GM18861 (cell line): ENCODE data around the gene EGFR.
"Not testable (repeated sequence)": the region's sequence is repeated elsewhere in the genome, so short reads cannot be mapped to it uniquely, and the experiment has no call there.

Source experiments
- ATAC-seq: cut with Tn5 transposase; IDR thresholded peaks from one replicate; pipeline ENCODE4 v1.9.1; 2021; ENCODE audit not compliant: unreplicated experiment

Gene EGFR

GRCh38 chr7:55164527-55164926 is 145.7 kb downstream of the EGFR start:
- no peak for ATAC-seq

GRCh38 chr7:55165176-55165861 is 146.5 kb downstream of the EGFR start:
- no peak for ATAC-seq

- ATAC-seq, result not testable (repeated sequence)
Measured at GRCh38 chr7:55167296-55167695, 148.5 kb downstream of the EGFR start.

GRCh38 chr7:55170335-55171069 is 151.7 kb downstream of the EGFR start:
- no peak for ATAC-seq

GRCh38 chr7:55171157-55171556 is 152.3 kb downstream of the EGFR start:
- no peak for ATAC-seq

- ATAC-seq, result no peak
Measured at GRCh38 chr7:55172161-55172560, 153.3 kb downstream of the EGFR start.

- no peak for ATAC-seq
Measured at GRCh38 chr7:55172881-55173609, 154.2 kb downstream of the EGFR start.

GRCh38 chr7:55173671-55174070 is 154.9 kb downstream of the EGFR start:
- no peak for ATAC-seq

- no peak for ATAC-seq
Measured at GRCh38 chr7:55174456-55174855, 155.6 kb downstream of the EGFR start.

- ATAC-seq, result no peak
Measured at GRCh38 chr7:55174856-55175255, 156.0 kb downstream of the EGFR start.

- ATAC-seq, result no peak
Measured at GRCh38 chr7:55177068-55177530, 158.3 kb downstream of the EGFR start.

- ATAC-seq, result no peak
Measured at GRCh38 chr7:55177589-55178261, 158.9 kb downstream of the EGFR start.

- ATAC-seq, result no peak
Measured at GRCh38 chr7:55178292-55178862, 159.6 kb downstream of the EGFR start.

- no peak for ATAC-seq
Measured at GRCh38 chr7:55178863-55179773, 160.3 kb downstream of the EGFR start.

- ATAC-seq, result no peak
Measured at GRCh38 chr7:55179931-55180682, 161.3 kb downstream of the EGFR start.

- no peak for ATAC-seq
Measured at GRCh38 chr7:55180963-55181542, 162.2 kb downstream of the EGFR start.

GRCh38 chr7:55181762-55182161 is 162.9 kb downstream of the EGFR start:
- no peak for ATAC-seq

GRCh38 chr7:55183897-55184296 is 165.1 kb downstream of the EGFR start:
- ATAC-seq, result no peak

GRCh38 chr7:55185321-55185802 is 166.5 kb downstream of the EGFR start:
- no peak for ATAC-seq
